HCT116 (cell line): Measurements from ENCODE around the gene KRT14. TPM values are rescaled to one million over a fixed set of nuclear protein-coding genes. Genes with fewer than 3 reads are reported as not detected.

Source experiments
- ATAC-seq: fragments of 200-7000 bp; cut with Tn5 transposase; 2 replicates; pipeline ENCODE4 v1.9.1; 2020; ENCODE audit warnings: mild to moderate bottlenecking, moderate library complexity
- BruUV-seq: library from RNA; stranded (reverse); fragments of 400-500 nt; replicated peaks from 2 replicates; lab custom pipeline; 2021; lab: Mats Ljungman, UMichigan
- CTCF ChIA-PET: fragments of 300-600 bp; sonication (Branson Sonifier 250); formaldehyde crosslinking; loops from one replicate; lab custom pipeline; 2021; ENCODE audit warnings: antibody characterized with exemption; lab: Charles Lee
- POLR2A ChIA-PET: fragments of 300-600, 350-600 bp; sonication (Branson Sonifier 250); formaldehyde crosslinking; loops from one replicate; lab custom pipeline; 2021; ENCODE audit warnings: antibody characterized with exemption; lab: Charles Lee
- RAD21 ChIA-PET, 2 experiments: fragments of 300-600 bp; sonication (Branson Sonifier 250); formaldehyde crosslinking; loops; one replicate each; lab custom pipeline; 2023; ENCODE audit warnings: low total read pairs in 2 of 2; ENCODE audit not compliant: uncharacterized antibody in 2 of 2, unreplicated experiment in 2 of 2, low non-redundant PET in 1 of 2; lab: Charles Lee
- DNase-seq: peaks from one replicate; pipeline ENCODE4 v3.0.0-alpha.2; 2010; ENCODE audit warnings: low read depth, low spot score
- H2AFZ ChIP-seq: fragments of 200-600 bp; shearing (Covaris generic), sonication (generic); 2 replicates; pipeline ENCODE4 v1.6.1; 2017; ENCODE audit warnings: low read depth, mixed run types, mixed read lengths, antibody characterized with exemption, low read length; ENCODE audit not compliant: poor library complexity, severe bottlenecking
- H3K27ac ChIP-seq: 2 replicates; pipeline ENCODE4 v1.5.1; 2012; ENCODE audit warnings: low read depth, low read length
- H3K27me3 ChIP-seq: fragments of 200-600 bp; sonication (generic); 2 replicates; pipeline ENCODE4 v1.6.1; 2016; ENCODE audit warnings: mixed run types, low read length, mixed read lengths; ENCODE audit not compliant: insufficient read depth
- H3K36me3 ChIP-seq, 2 experiments: fragments of 200-500 bp in 1 of 2; fragments of 200-600 bp in 1 of 2; sonication (Bioruptor generic) in 1 of 2; sonication (generic) in 1 of 2; 2 replicates each; pipeline versions ENCODE4 v1.5.1 to v1.6.1; 2014 to 2016; ENCODE audit warnings: low read length in 2 of 2, inconsistent platforms in 1 of 2, mixed read lengths in 1 of 2, mixed run types in 1 of 2; ENCODE audit not compliant: insufficient read depth in 2 of 2, control insufficient read depth in 1 of 2
- H3K4me1 ChIP-seq, 2 experiments: fragments of 200-600 bp in 1 of 2; sonication (generic) in 1 of 2; 2 replicates each; pipeline versions ENCODE4 v1.5.1 to v1.6.1; 2012 to 2017; ENCODE audit warnings: low read length in 2 of 2, inconsistent platforms in 1 of 2, mild to moderate bottlenecking in 1 of 2, mixed read lengths in 1 of 2, mixed run types in 1 of 2, moderate library complexity in 1 of 2; ENCODE audit not compliant: insufficient read depth in 2 of 2, control insufficient read depth in 1 of 2
- H3K4me2 ChIP-seq: fragments of 200-600 bp; sonication (generic); 2 replicates; pipeline ENCODE4 v1.6.1; 2017; ENCODE audit warnings: mixed run types, low read length, mixed read lengths
- H3K4me3 ChIP-seq, 2 experiments: fragments of 200-600 bp in 1 of 2; sonication (generic) in 1 of 2; replicated peaks in 1 of 2; 2 replicates each; pipeline ENCODE4 v1.5.1; 2011 to 2016; ENCODE audit warnings: low read length in 2 of 2, control low read depth in 1 of 2, low read depth in 1 of 2, mild to moderate bottlenecking in 1 of 2, mixed read lengths in 1 of 2, mixed run types in 1 of 2
- H3K79me2 ChIP-seq: fragments of 200-600 bp; sonication (generic); 2 replicates; pipeline ENCODE4 v1.6.1; 2017; ENCODE audit warnings: mild to moderate bottlenecking, mixed run types, low read length, moderate library complexity, mixed read lengths; ENCODE audit not compliant: insufficient read depth
- H3K9ac ChIP-seq: fragments of 200-600 bp; sonication (generic); 2 replicates; pipeline ENCODE4 v1.6.1; 2016; ENCODE audit warnings: low read length, mixed read lengths
- H3K9me2 ChIP-seq: fragments of 200-600 bp; sonication (generic), shearing (Covaris generic); 2 replicates; pipeline ENCODE4 v1.6.1; 2017; ENCODE audit warnings: mixed run types, mild to moderate bottlenecking, moderate library complexity; ENCODE audit not compliant: insufficient read depth
- H3K9me3 ChIP-seq, 2 experiments: fragments of 200-500 bp in 1 of 2; fragments of 200-600 bp in 1 of 2; sonication (Bioruptor generic) in 1 of 2; sonication (generic) in 1 of 2; 2 replicates each; pipeline ENCODE4 v1.6.1; 2014 to 2017; ENCODE audit warnings: low read length in 2 of 2, mixed read lengths in 2 of 2, inconsistent platforms in 1 of 2, low read depth in 1 of 2, mild to moderate bottlenecking in 1 of 2, mixed run types in 1 of 2, moderate library complexity in 1 of 2; ENCODE audit not compliant: control insufficient read depth in 1 of 2, insufficient read depth in 1 of 2
- H4K20me1 ChIP-seq: fragments of 200-600 bp; sonication (generic), shearing (Covaris generic); 2 replicates; pipeline ENCODE4 v1.6.1; 2017; ENCODE audit warnings: mixed run types, mild to moderate bottlenecking, moderate library complexity; ENCODE audit not compliant: insufficient read depth
- ELF1 ChIP-seq: IDR thresholded peaks from 2 replicates; pipeline ENCODE4 v1.6.1; 2012; ENCODE audit warnings: low read depth, borderline replicate concordance
- FOSL1 ChIP-seq: IDR thresholded peaks from 2 replicates; pipeline ENCODE4 v1.6.1; 2012; ENCODE audit warnings: low read depth
- POLR2A ChIP-seq: IDR thresholded peaks from 2 replicates; pipeline ENCODE4 v1.7.0; 2011; ENCODE audit warnings: borderline replicate concordance; ENCODE audit not compliant: insufficient read depth, insufficient read length; ENCODE audit errors: extremely low read depth
- REST ChIP-seq: IDR thresholded peaks from 2 replicates; pipeline ENCODE4 v1.6.1; 2012; ENCODE audit warnings: low read depth
- SRF ChIP-seq: IDR thresholded peaks from 2 replicates; pipeline ENCODE4 v1.6.1; 2012; ENCODE audit warnings: low read depth
- intact Hi-C: fragments of 100-400 bp; cut with micrococcal nuclease; formaldehyde crosslinking; loops from 2 replicates; pipeline ENCODE4 v1.10.0; 2022
- total RNA-seq: library from RNA; stranded (reverse); gene quantifications from one replicate; pipeline ENCODE4 v1.2.1, GENCODE V29; 2021; ENCODE audit not compliant: unreplicated experiment

KRT14 gene
- total RNA-seq, 1 experiment from 2014 or later, result not detected

DNA sequence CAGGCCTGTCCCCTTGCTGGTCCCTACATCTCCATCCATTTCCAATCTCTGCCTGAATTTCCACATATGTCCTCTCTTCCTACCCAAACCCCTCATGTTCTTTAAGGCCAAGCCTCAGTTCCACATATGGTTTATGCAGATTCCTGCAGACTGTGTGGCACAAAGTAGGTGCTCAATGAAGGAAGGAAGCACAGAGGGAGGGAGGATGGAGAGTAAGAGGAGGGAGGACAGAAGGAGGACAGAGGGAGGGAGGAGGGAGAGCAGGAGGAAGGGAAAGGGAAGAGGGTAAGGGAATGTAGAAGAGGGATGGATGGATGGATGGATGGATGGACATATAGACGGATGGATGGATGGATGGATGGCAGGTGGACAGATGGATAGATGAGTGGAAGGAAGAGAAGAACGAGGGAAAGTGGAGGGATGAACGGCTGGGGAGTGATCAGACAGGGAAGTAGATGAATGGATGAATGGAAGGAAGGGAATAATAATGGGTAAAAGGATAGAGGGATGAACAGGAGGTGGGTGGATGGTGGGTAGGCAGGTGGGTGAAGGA, 7.7 kb upstream of the KRT14 start (continued):
- TF ChIP-seq REST, result no peak
- no peak for TF ChIP-seq SRF
- no peak for TF ChIP-seq FOSL1
- TF ChIP-seq, all 23 proteins: peak for 0

DNA sequence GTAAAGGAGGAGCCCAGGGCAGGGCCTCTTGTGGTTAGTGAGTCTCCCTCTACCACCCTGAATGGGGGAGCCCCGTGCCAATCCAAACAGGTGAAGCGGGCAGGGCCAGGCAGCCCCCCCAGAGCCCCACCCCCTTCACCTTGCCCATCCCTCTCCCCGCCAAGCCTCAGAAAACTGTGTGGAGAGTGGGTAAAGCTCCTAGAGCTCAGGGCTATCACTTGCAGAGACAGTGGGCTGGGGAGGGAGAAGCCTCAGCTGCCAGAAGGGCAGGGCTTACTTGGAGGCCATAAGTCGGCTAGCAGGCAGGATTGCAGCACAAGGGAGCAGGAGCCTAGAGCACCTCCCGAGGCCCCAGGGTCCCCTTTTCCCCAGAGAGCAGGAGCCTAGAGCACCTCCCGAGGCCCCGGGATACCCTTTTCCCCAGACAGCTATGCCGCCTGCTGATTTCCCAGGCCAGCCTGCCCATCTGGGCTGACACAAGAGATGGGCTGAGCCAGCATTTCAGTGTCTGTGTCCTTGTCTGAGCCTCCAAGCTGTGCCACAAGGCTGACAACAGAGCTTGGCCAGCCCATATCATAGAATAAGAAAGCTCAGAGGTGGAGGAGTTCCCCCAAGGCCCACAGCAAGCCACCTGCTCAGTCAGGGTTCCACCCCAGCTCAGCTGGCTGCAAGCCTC, 6.7 kb upstream of the KRT14 start:
- no peak overlapping the region for H3K4me3 ChIP-seq
- no peak for TF ChIP-seq ELF1
- no peak for TF ChIP-seq SRF
- no peak for TF ChIP-seq POLR2A
- no peak for DNase-seq
- H3K4me2 ChIP-seq, result no peak overlapping the region
- peaks cover 0 to 5% of the 10 kb centered on the region in 2 experiments; a peak in 1 of 4 replicates for H3K4me1 ChIP-seq
- H3K9me2 ChIP-seq, result no peaks in the 10 kb centered on the region
- H3K27me3 ChIP-seq, result no peaks in the 10 kb centered on the region
- H2AFZ ChIP-seq, result no peak overlapping the region
- H3K9me3 ChIP-seq, result no peaks in the 10 kb centered on the region
- H3K27ac ChIP-seq, result no peak overlapping the region
- no peak overlapping the region for H3K9ac ChIP-seq
- CTCF ChIA-PET, result interaction anchor here (0.6 kb wide), 1 partner anchor 10 kb away, joined by 4 read pairs; no protein-coding TSS in a partner anchor
- H3K79me2 ChIP-seq, result no peaks in the 10 kb centered on the region
- no TSS peak for BruUV-seq
- POLR2A ChIA-PET, result no interaction called here
- no peak for ATAC-seq
- H3K36me3 ChIP-seq, result no peaks in the 10 kb centered on the region
- H4K20me1 ChIP-seq, result no peaks in the 10 kb centered on the region
- RAD21 ChIA-PET, result no interaction called here
- intact Hi-C loops, result loop anchor here (5.0 kb wide), 1 partner anchor 54 kb away; no protein-coding TSS in a partner anchor
